ENCODE data around the gene RAD51B.

Gene RAD51B

GRCh38 chr14:68479247-68479646 lies 659.7 kb downstream of the RAD51B start:
- DNase-seq: no peak

- no peak for DNase-seq
Observed at GRCh38 chr14:68482018-68482417, 662.4 kb downstream of the RAD51B start.

GRCh38 chr14:68482772-68483395 lies 663.3 kb downstream of the RAD51B start:
- DNase-seq: no peak

GRCh38 chr14:68486033-68486732 lies 666.6 kb downstream of the RAD51B start:
- no peak for DNase-seq

GRCh38 chr14:68486809-68487208 lies 667.2 kb downstream of the RAD51B start:
- DNase-seq: no peak

GRCh38 chr14:68487805-68488590 lies 668.4 kb downstream of the RAD51B start:
- no peak for DNase-seq

GRCh38 chr14:68491793-68492192 lies 672.2 kb downstream of the RAD51B start:
- no peak for DNase-seq

GRCh38 chr14:68492381-68493151 lies 673.0 kb downstream of the RAD51B start:
- no peak for DNase-seq

GRCh38 chr14:68493152-68493911 lies 673.8 kb downstream of the RAD51B start:
- no peak for DNase-seq

- no peak for DNase-seq
Observed at GRCh38 chr14:68495101-68496039, 675.8 kb downstream of the RAD51B start.

GRCh38 chr14:68497011-68497410 lies 677.4 kb downstream of the RAD51B start:
- no peak for DNase-seq

- DNase-seq: no peak
Observed at GRCh38 chr14:68499451-68499850, 679.9 kb downstream of the RAD51B start.

GRCh38 chr14:68501171-68501570 lies 681.6 kb downstream of the RAD51B start:
- no peak for DNase-seq

GRCh38 chr14:68501614-68502052 lies 682.1 kb downstream of the RAD51B start:
- DNase-seq: no peak

GRCh38 chr14:68502230-68502629 lies 682.7 kb downstream of the RAD51B start:
- DNase-seq: no peak

- no peak for DNase-seq
Observed at GRCh38 chr14:68503186-68503825, 683.7 kb downstream of the RAD51B start.

GRCh38 chr14:68504861-68505260 lies 685.3 kb downstream of the RAD51B start:
- DNase-seq: no peak

- no peak for DNase-seq
Observed at GRCh38 chr14:68506021-68506644, 686.6 kb downstream of the RAD51B start.

- no peak for DNase-seq
Observed at GRCh38 chr14:68506645-68507419, 687.3 kb downstream of the RAD51B start.

Data from NCI-H526 treated with DMSO at 0.1 percent for 48 hours (cell line).